HepG2 (cell line): ENCODE data around the gene TNC. TPM values are rescaled to one million over a fixed set of nuclear protein-coding genes. Genes with fewer than 3 reads are reported as not detected.

ENCODE experiments used
- ATAC-seq: fragments of 200-7000 bp; cut with Tn5 transposase; 3 replicates; pipeline ENCODE4 v1.9.1; 2020; ENCODE audit warnings: mild to moderate bottlenecking, moderate library complexity
- BruUV-seq: library from RNA; stranded (reverse); fragments of 400-500 nt; replicated peaks from 2 replicates; lab custom pipeline; 2021; lab: Mats Ljungman, UMichigan
- CTCF ChIA-PET: fragments of 300-600 bp; formaldehyde crosslinking; extraction: SDS; loops from one replicate; lab custom pipeline; 2021; ENCODE audit warnings: low total read pairs, inconsistent platforms, low intra/inter-chr PET ratio; lab: Yijun Ruan, JAX
- POLR2A ChIA-PET: fragments of 350-600 bp; sonication (Branson Sonifier 250); formaldehyde crosslinking; loops from one replicate; lab custom pipeline; 2020; ENCODE audit warnings: antibody characterized with exemption, inconsistent platforms; lab: Yijun Ruan, JAX
- DNase-seq: peaks from one replicate; pipeline ENCODE4 v3.0.0-alpha.2; 2015; ENCODE audit warnings: low spot score
- FAIRE-seq: peaks from 3 replicates; lab custom pipeline; 2011; peaks lifted over from hg19 to GRCh38; lab: Jason Lieb, UNC
- H2AFZ ChIP-seq: one replicate; pipeline ENCODE4 v1.6.1; 2011; ENCODE audit warnings: low read length, inconsistent platforms
- H3K27ac ChIP-seq: fragments of 300-600 bp; 3 replicates; pipeline ENCODE4 v1.8.0; 2011; ENCODE audit warnings: mixed run types, mild to moderate bottlenecking, mixed read lengths, low read length, inconsistent platforms; ENCODE audit not compliant: insufficient read depth; ENCODE audit errors: extremely low read length
- H3K27me3 ChIP-seq, 2 experiments: fragments of 200-600 bp in 1 of 2; 2 replicates in 1 of 2; 3 replicates in 1 of 2; pipeline versions ENCODE4 v1.6.0 to v1.8.0; 2011; ENCODE audit warnings: low read length in 2 of 2, mild to moderate bottlenecking in 2 of 2, moderate library complexity in 2 of 2, inconsistent platforms in 1 of 2; ENCODE audit not compliant: insufficient read depth in 2 of 2, control insufficient read depth in 1 of 2
- H3K36me3 ChIP-seq, 2 experiments: fragments of 200-600 bp in 1 of 2; replicated peaks in 1 of 2; 2 replicates in 1 of 2; 3 replicates in 1 of 2; pipeline versions ENCODE4 v1.5.1 to v1.8.0; 2011; ENCODE audit warnings: low read length in 2 of 2, inconsistent platforms in 1 of 2; ENCODE audit not compliant: insufficient read depth in 2 of 2, control insufficient read depth in 1 of 2
- H3K4me1 ChIP-seq: 2 replicates; pipeline ENCODE4 v1.5.1; 2012; ENCODE audit warnings: low read length, inconsistent platforms; ENCODE audit not compliant: insufficient read depth
- H3K4me2 ChIP-seq: 2 replicates; pipeline ENCODE4 v1.6.0; 2011; ENCODE audit warnings: low read depth, low read length, inconsistent platforms
- H3K4me3 ChIP-seq, 3 experiments: fragments of 200-600 bp in 1 of 3; sonication (generic), shearing (Covaris generic) in 1 of 3; replicated peaks in 1 of 3; 2 replicates each; pipeline ENCODE4 v1.5.1; 2011 to 2016; ENCODE audit warnings: low read length in 3 of 3, inconsistent platforms in 2 of 3, low read depth in 2 of 3, mild to moderate bottlenecking in 2 of 3, control low read depth in 1 of 3, mixed read lengths in 1 of 3; ENCODE audit not compliant: insufficient read depth in 1 of 3
- H3K79me2 ChIP-seq: one replicate; pipeline ENCODE4 v1.6.1; 2011; ENCODE audit warnings: low read length, inconsistent platforms; ENCODE audit not compliant: insufficient read depth
- H3K9ac ChIP-seq: 2 replicates; pipeline ENCODE4 v1.6.0; 2011; ENCODE audit warnings: mild to moderate bottlenecking, low read depth, low read length, inconsistent platforms; ENCODE audit not compliant: insufficient read depth
- H3K9me3 ChIP-seq: 2 replicates; pipeline ENCODE4 v1.5.1; 2012; ENCODE audit warnings: mild to moderate bottlenecking, low read length
- H4K20me1 ChIP-seq: 2 replicates; pipeline ENCODE4 v1.6.0; 2011; ENCODE audit warnings: inconsistent platforms, mild to moderate bottlenecking, low read length, moderate library complexity; ENCODE audit not compliant: insufficient read depth
- CBFB ChIP-seq: sonication (generic); formaldehyde crosslinking; IDR thresholded peaks from 2 replicates; pipeline ENCODE4 v1.4.0; 2020; ENCODE audit warnings: missing genetic modification reagents
- NFE2L2 ChIP-seq: fragments of 150-350 bp; IDR thresholded peaks from 2 replicates; pipeline ENCODE4 v1.6.1; 2014; ENCODE audit warnings: low read length
- NR3C1 ChIP-seq: sonication (generic); formaldehyde crosslinking; IDR thresholded peaks from 2 replicates; pipeline ENCODE4 v1.4.0; 2020; ENCODE audit warnings: missing genetic modification reagents
- PHF5A ChIP-seq: IDR thresholded peaks from one replicate; pipeline ENCODE4 v1.6.1; 2018; ENCODE audit warnings: low read depth, missing genetic modification reagents; ENCODE audit not compliant: unreplicated experiment
- POLR2G ChIP-seq: fragments of 200-400 bp; formaldehyde crosslinking; IDR thresholded peaks from 2 replicates; pipeline ENCODE4 v1.6.1; 2018; ENCODE audit warnings: mild to moderate bottlenecking, low read depth, low read length, moderate library complexity
- TBX3 ChIP-seq: fragments of 450-650 bp; IDR thresholded peaks from 2 replicates; pipeline ENCODE4 v1.6.1; 2017; ENCODE audit warnings: antibody characterized with exemption, mild to moderate bottlenecking, inconsistent platforms, borderline replicate concordance
- TEAD3 ChIP-seq: optimal IDR thresholded peaks from 2 replicates; pipeline ENCODE3; 2016; ENCODE audit warnings: borderline replicate concordance
- ZNF629 ChIP-seq: sonication (generic); formaldehyde crosslinking; conservative IDR thresholded peaks from 2 replicates; pipeline ENCODE4 v1.5.0; 2020; ENCODE audit warnings: missing genetic modification reagents
- ZNF841 ChIP-seq: sonication (generic); formaldehyde crosslinking; IDR thresholded peaks from 2 replicates; pipeline ENCODE4 v1.8.1; 2023; ENCODE audit warnings: missing genetic modification reagents, borderline replicate concordance
- ZNF879 ChIP-seq: sonication (generic); formaldehyde crosslinking; IDR thresholded peaks from 2 replicates; pipeline ENCODE4 v1.8.1; 2023; ENCODE audit warnings: missing genetic modification reagents
- WGBS: methylation state at CpG from one replicate; pipeline ENCODE4 v1.1.6; 2017; ENCODE audit warnings: low lambda C conversion rate; 5-methylcytosine and 5-hydroxymethylcytosine counted together
- in situ Hi-C: cut with HindIII; loops from 2 replicates; pipeline ENCODE4 v1.10.0; 2017; ENCODE audit warnings: low pct_unique_long_range_greater_than_20kb; ENCODE audit not compliant: extremely low pct_ligation_motif_present
- intact Hi-C: fragments of 100-400 bp; cut with micrococcal nuclease; formaldehyde crosslinking; loops from one replicate; pipeline ENCODE4 v1.10.0; 2022; ENCODE audit not compliant: unreplicated experiment
- polyA plus RNA-seq, 8 experiments: library from polyadenylated mRNA; depleted of rRNA in 3 of 8; stranded (reverse) in 7 of 8; unstranded in 1 of 8; fragments of >200 nt; fragmentation: Illumina TruSeq in 4 of 8; extraction: Trizol in 4 of 8; gene quantifications; 2 replicates each; pipeline versions ENCODE4 v1.2.1 to v1.2.3, GENCODE V29; 2011 to 2016; ENCODE audit warnings: low read depth in 4 of 8, missing spikeins in 1 of 8, mixed read lengths in 1 of 8; ENCODE audit not compliant: insufficient read depth in 1 of 8
- total RNA-seq, 5 experiments: library from RNA; depleted of rRNA; stranded (reverse); fragments of >200 nt; fragmentation: Illumina TruSeq; extraction: Trizol; gene quantifications; 2 replicates each; pipeline ENCODE4 v1.2.3, GENCODE V29; 2016; ENCODE audit warnings: low read depth in 1 of 5
- TF ChIP-seq, protein P1 (sequence below): sonication (generic); formaldehyde crosslinking; IDR thresholded peaks from 2 replicates; pipeline ENCODE4 v1.5.1; 2020; ENCODE audit warnings: missing genetic modification reagents, mild to moderate bottlenecking, borderline replicate concordance
- TF ChIP-seq, protein P2 (sequence below): sonication (generic); formaldehyde crosslinking; conservative IDR thresholded peaks from 2 replicates; pipeline ENCODE4 v1.4.0; 2020; ENCODE audit warnings: missing genetic modification reagents
- TF ChIP-seq, protein P3 (sequence below): sonication (generic); formaldehyde crosslinking; IDR thresholded peaks from 2 replicates; pipeline ENCODE4 v1.5.1; 2020; ENCODE audit warnings: mild to moderate bottlenecking, moderate library complexity, missing genetic modification reagents

TNC gene
- total and polyA plus RNA-seq, 2 of the 13 experiments (the other 11 are each of a cell fraction or from before 2014, with no cell fraction given): not detected

DNA sequence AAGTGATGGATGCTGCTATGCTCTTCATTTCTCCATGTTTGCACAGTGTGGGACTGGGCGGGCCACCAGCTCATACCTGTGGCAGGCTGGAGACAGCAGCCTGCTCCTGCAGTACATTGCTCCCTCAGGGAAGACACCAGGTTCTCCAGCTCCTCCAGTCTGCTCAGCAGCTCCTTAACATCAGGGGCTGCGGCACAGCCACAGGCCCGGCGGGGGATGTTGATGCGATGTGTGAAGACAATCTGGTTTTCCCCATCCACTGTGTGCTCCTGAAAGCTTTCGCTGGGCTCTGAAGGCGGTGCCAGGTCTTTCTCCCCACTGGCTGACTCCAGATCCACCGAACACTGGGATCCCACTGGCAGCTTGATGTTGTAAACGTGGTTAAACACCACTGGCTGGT lies 27.5 kb downstream of the TNC start (continued):
- TF ChIP-seq, protein P1, sequence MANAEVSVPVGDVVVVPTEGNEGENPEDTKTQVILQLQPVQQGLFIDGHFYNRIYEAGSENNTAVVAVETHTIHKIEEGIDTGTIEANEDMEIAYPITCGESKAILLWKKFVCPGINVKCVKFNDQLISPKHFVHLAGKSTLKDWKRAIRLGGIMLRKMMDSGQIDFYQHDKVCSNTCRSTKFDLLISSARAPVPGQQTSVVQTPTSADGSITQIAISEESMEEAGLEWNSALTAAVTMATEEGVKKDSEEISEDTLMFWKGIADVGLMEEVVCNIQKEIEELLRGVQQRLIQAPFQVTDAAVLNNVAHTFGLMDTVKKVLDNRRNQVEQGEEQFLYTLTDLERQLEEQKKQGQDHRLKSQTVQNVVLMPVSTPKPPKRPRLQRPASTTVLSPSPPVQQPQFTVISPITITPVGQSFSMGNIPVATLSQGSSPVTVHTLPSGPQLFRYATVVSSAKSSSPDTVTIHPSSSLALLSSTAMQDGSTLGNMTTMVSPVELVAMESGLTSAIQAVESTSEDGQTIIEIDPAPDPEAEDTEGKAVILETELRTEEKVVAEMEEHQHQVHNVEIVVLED (CRISPR knock-in tag): no peak

DNA sequence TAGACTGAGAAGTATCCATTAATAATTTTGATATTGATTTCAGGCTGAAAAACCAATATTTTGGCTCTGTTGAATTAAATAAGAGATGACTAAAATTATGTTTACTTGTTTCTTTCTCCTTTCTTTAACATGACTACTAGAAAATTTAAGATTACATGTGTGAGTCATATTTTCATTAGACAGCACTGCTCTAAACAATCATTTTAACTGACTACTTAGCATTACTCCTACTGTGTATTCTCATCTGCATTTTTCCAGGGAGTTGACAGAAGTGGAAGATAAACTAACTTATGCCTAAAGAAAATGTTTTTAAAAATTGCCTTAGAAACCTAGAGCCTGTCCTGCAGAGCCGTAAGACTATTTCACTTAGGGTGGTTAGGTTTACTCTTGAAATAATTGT lies 29.1 kb downstream of the TNC start:
- ATAC-seq: no peak
- POLR2A ChIA-PET: no interaction called here
- Histone ChIP-seq H3K4me1 (no peaks in the 10 kb centered on the region), H3K36me3 (no peaks in the 10 kb centered on the region), H3K9me3 (no peaks in the 10 kb centered on the region)
- in situ Hi-C loops: no loop called here
- no peak for TF ChIP-seq TEAD3 (CRISPR knock-in tag)
- TF ChIP-seq, all 625 proteins: peak for 0
- Histone ChIP-seq H3K9ac (no peak overlapping the region), H2AFZ (no peak overlapping the region), H3K27ac (no peak overlapping the region), H3K27me3 (peaks cover 1 to 5% of the 10 kb centered on the region in 2 experiments; a peak in 2 of 5 replicates), H3K79me2 (no peaks in the 10 kb centered on the region), H4K20me1 (no peaks in the 10 kb centered on the region), H3K4me3 (no peak overlapping the region), H3K4me2 (no peak overlapping the region)
- FAIRE-seq: no peak
- no TSS peak for BruUV-seq
- CTCF ChIA-PET: no interaction called here
- intact Hi-C loops: no loop called here
- DNase-seq: no peak
- WGBS: 43% methylated on average over 1 of the region's 1 CpG

DNA sequence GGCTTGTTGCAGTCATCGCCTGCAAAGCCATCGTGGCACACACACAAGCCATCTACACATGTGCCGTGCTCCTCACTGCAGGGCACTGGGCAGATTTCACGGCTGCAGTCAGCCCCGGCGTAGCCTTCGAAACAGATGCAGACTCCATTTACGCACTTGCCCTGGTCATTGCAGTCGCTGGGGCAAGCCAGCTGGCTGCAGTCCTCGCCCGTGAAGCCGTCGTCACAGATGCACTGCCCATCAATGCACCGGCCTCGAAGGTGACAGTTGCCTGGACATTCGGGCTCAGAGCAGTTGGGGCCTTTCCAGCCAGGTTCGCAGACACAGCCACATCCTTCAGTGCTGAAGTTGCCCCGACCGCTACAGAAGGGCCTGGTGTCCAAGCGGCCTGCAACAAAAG lies 31.1 kb downstream of the TNC start:
- ChIA-PET CTCF (no interaction called here), POLR2A (no interaction called here)
- Histone ChIP-seq H3K27me3 (peaks cover 1 to 5% of the 10 kb centered on the region in 2 experiments; a peak in 3 of 5 replicates), H4K20me1 (no peaks in the 10 kb centered on the region), H3K9ac (no peak overlapping the region), H3K4me3 (no peak overlapping the region), H3K4me2 (no peak overlapping the region), H3K79me2 (no peaks in the 10 kb centered on the region), H3K4me1 (no peaks in the 10 kb centered on the region), H3K36me3 (no peaks in the 10 kb centered on the region), H3K27ac (no peak overlapping the region), H3K9me3 (no peaks in the 10 kb centered on the region), H2AFZ (no peak overlapping the region)
- WGBS: 60% methylated on average over 5 of the region's 20 CpGs
- intact Hi-C loops (no loop called here), in situ Hi-C loops (no loop called here)
- TF ChIP-seq ZNF841 (CRISPR knock-in tag) (no peak), ZNF629 (CRISPR knock-in tag) (no peak), CBFB (CRISPR knock-in tag) (no peak), NFE2L2 (no peak), TBX3 (no peak), PHF5A (CRISPR knock-in tag) (no peak), NR3C1 (CRISPR knock-in tag) (no peak), POLR2G (no peak), ZNF879 (CRISPR knock-in tag) (no peak)
- TF ChIP-seq, protein P2, sequence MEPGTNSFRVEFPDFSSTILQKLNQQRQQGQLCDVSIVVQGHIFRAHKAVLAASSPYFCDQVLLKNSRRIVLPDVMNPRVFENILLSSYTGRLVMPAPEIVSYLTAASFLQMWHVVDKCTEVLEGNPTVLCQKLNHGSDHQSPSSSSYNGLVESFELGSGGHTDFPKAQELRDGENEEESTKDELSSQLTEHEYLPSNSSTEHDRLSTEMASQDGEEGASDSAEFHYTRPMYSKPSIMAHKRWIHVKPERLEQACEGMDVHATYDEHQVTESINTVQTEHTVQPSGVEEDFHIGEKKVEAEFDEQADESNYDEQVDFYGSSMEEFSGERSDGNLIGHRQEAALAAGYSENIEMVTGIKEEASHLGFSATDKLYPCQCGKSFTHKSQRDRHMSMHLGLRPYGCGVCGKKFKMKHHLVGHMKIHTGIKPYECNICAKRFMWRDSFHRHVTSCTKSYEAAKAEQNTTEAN (CRISPR knock-in tag): no peak
- TF ChIP-seq, protein P3, sequence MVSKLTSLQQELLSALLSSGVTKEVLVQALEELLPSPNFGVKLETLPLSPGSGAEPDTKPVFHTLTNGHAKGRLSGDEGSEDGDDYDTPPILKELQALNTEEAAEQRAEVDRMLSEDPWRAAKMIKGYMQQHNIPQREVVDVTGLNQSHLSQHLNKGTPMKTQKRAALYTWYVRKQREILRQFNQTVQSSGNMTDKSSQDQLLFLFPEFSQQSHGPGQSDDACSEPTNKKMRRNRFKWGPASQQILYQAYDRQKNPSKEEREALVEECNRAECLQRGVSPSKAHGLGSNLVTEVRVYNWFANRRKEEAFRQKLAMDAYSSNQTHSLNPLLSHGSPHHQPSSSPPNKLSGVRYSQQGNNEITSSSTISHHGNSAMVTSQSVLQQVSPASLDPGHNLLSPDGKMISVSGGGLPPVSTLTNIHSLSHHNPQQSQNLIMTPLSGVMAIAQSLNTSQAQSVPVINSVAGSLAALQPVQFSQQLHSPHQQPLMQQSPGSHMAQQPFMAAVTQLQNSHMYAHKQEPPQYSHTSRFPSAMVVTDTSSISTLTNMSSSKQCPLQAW: no peak
- no peak for ATAC-seq
- DNase-seq: no peak
- no TSS peak for BruUV-seq
- FAIRE-seq: no peak
